ENCODE results near the gene PABPC4L.
"Not testable (repeated sequence)": the region's sequence is repeated elsewhere in the genome, so short reads cannot be mapped to it uniquely, and the experiment has no call there.

The PABPC4L gene

GRCh38 chr4:134201216-134202161 lies at the start of gene PABPC4L:
PABPC4L (minus strand) TSS chr4:134201789; CDS start chr4:134201019, 770 bp downstream.
- H3K9ac ChIP-seq (ENCODE audit: low read depth, low read length) = peak within 1 kb of the TSS; percentile 53; the same call in 1 of the 2 replicates
- peaks cover 9% of the 10 kb centered on the region; the same call in 1 of the 2 replicates for H3K4me1 ChIP-seq (ENCODE audit: control insufficient read depth, insufficient read depth, low read length)
- H3K36me3 ChIP-seq (ENCODE audit: control insufficient read depth, insufficient read depth, low read length) = no peaks in the 10 kb centered on the region
- peaks cover 7% of the 10 kb centered on the region; the same call in 1 of the 2 replicates for H3K9me3 ChIP-seq (ENCODE audit: control insufficient read depth, insufficient read depth, low read length)
- peak within 1 kb of the TSS; percentile 52 for H3K27ac ChIP-seq (ENCODE audit: low read depth, low read length)
- peak within 1 kb of the TSS; percentile 66 for H3K4me3 ChIP-seq (ENCODE audit: low read depth, low read length)
- H3K27me3 ChIP-seq (ENCODE audit: control insufficient read depth, insufficient read depth, low read length) = peaks cover 12% of the 10 kb centered on the region

GRCh38 chr4:134251322-134251721 lies 49.7 kb upstream of the PABPC4L start:
- H3K27ac ChIP-seq (ENCODE audit: low read depth, low read length) = no peak overlapping the region
- no peak overlapping the region for H3K9ac ChIP-seq (ENCODE audit: low read depth, low read length)
- H3K9me3 ChIP-seq (ENCODE audit: control insufficient read depth, insufficient read depth, low read length) = no peaks in the 10 kb centered on the region
- no peak overlapping the region for H3K4me3 ChIP-seq (ENCODE audit: low read depth, low read length)
- H3K27me3 ChIP-seq (ENCODE audit: control insufficient read depth, insufficient read depth, low read length) = no peaks in the 10 kb centered on the region
- H3K4me1 ChIP-seq (ENCODE audit: control insufficient read depth, insufficient read depth, low read length) = no peaks in the 10 kb centered on the region
- H3K36me3 ChIP-seq (ENCODE audit: control insufficient read depth, insufficient read depth, low read length) = no peaks in the 10 kb centered on the region

- Histone ChIP-seq H3K9ac (ENCODE audit: low read depth, low read length) (no peak overlapping the region), H3K27ac (ENCODE audit: low read depth, low read length) (no peak overlapping the region), H3K27me3 (ENCODE audit: control insufficient read depth, insufficient read depth, low read length) (no peaks in the 10 kb centered on the region), H3K4me1 (ENCODE audit: control insufficient read depth, insufficient read depth, low read length) (no peaks in the 10 kb centered on the region), H3K36me3 (ENCODE audit: control insufficient read depth, insufficient read depth, low read length) (no peaks in the 10 kb centered on the region), H3K9me3 (ENCODE audit: control insufficient read depth, insufficient read depth, low read length) (no peaks in the 10 kb centered on the region), H3K4me3 (ENCODE audit: low read depth, low read length) (no peak overlapping the region)
Measured at GRCh38 chr4:134243742-134244713, 42.4 kb upstream of the PABPC4L start.

GRCh38 chr4:134219043-134219442 lies 17.5 kb upstream of the PABPC4L start:
- no peak overlapping the region for H3K4me3 ChIP-seq (ENCODE audit: low read depth, low read length)
- H3K36me3 ChIP-seq (ENCODE audit: control insufficient read depth, insufficient read depth, low read length) = no peaks in the 10 kb centered on the region
- H3K27me3 ChIP-seq (ENCODE audit: control insufficient read depth, insufficient read depth, low read length) = no peaks in the 10 kb centered on the region
- no peak overlapping the region for H3K9ac ChIP-seq (ENCODE audit: low read depth, low read length)
- H3K9me3 ChIP-seq (ENCODE audit: control insufficient read depth, insufficient read depth, low read length) = no peaks in the 10 kb centered on the region
- H3K4me1 ChIP-seq (ENCODE audit: control insufficient read depth, insufficient read depth, low read length) = no peaks in the 10 kb centered on the region
- no peak overlapping the region for H3K27ac ChIP-seq (ENCODE audit: low read depth, low read length)

- Histone ChIP-seq H3K9ac (ENCODE audit: low read depth, low read length) (no peak overlapping the region), H3K27me3 (ENCODE audit: control insufficient read depth, insufficient read depth, low read length) (no peaks in the 10 kb centered on the region), H3K36me3 (ENCODE audit: control insufficient read depth, insufficient read depth, low read length) (no peaks in the 10 kb centered on the region), H3K27ac (ENCODE audit: low read depth, low read length) (no peak overlapping the region), H3K4me3 (ENCODE audit: low read depth, low read length) (no peak overlapping the region), H3K4me1 (ENCODE audit: control insufficient read depth, insufficient read depth, low read length) (no peaks in the 10 kb centered on the region), H3K9me3 (ENCODE audit: control insufficient read depth, insufficient read depth, low read length) (no peaks in the 10 kb centered on the region)
Measured at GRCh38 chr4:134216411-134216810, 14.8 kb upstream of the PABPC4L start.

- H3K4me3 ChIP-seq (ENCODE audit: low read depth, low read length) = no peak overlapping the region
- H3K9me3 ChIP-seq (ENCODE audit: control insufficient read depth, insufficient read depth, low read length) = no peaks in the 10 kb centered on the region
- H3K4me1 ChIP-seq (ENCODE audit: control insufficient read depth, insufficient read depth, low read length) = no peaks in the 10 kb centered on the region
- H3K9ac ChIP-seq (ENCODE audit: low read depth, low read length) = no peak overlapping the region
- no peaks in the 10 kb centered on the region for H3K27me3 ChIP-seq (ENCODE audit: control insufficient read depth, insufficient read depth, low read length)
- no peak overlapping the region for H3K27ac ChIP-seq (ENCODE audit: low read depth, low read length)
- no peaks in the 10 kb centered on the region for H3K36me3 ChIP-seq (ENCODE audit: control insufficient read depth, insufficient read depth, low read length)
Measured at GRCh38 chr4:134215620-134216344, 14.2 kb upstream of the PABPC4L start.

GRCh38 chr4:134207955-134208354 lies 6.4 kb upstream of the PABPC4L start:
- H3K4me1 ChIP-seq (ENCODE audit: control insufficient read depth, insufficient read depth, low read length); H3K27ac ChIP-seq (ENCODE audit: low read depth, low read length); H3K36me3 ChIP-seq (ENCODE audit: control insufficient read depth, insufficient read depth, low read length); H3K9ac ChIP-seq (ENCODE audit: low read depth, low read length); H3K27me3 ChIP-seq (ENCODE audit: control insufficient read depth, insufficient read depth, low read length); H3K4me3 ChIP-seq (ENCODE audit: low read depth, low read length): not testable (repeated sequence)
- peaks cover 21% of the 10 kb centered on the region for H3K9me3 ChIP-seq (ENCODE audit: control insufficient read depth, insufficient read depth, low read length)

GRCh38 chr4:134202166-134202956 lies 772 bp upstream of the PABPC4L start:
- H3K4me1 ChIP-seq (ENCODE audit: control insufficient read depth, insufficient read depth, low read length) = peaks cover 9% of the 10 kb centered on the region; the same call in 1 of the 2 replicates
- H3K36me3 ChIP-seq (ENCODE audit: control insufficient read depth, insufficient read depth, low read length) = no peaks in the 10 kb centered on the region
- no peak overlapping the region for H3K27ac ChIP-seq (ENCODE audit: low read depth, low read length)
- peak overlapping the region; percentile 66 for H3K4me3 ChIP-seq (ENCODE audit: low read depth, low read length)
- no peak overlapping the region for H3K9ac ChIP-seq (ENCODE audit: low read depth, low read length)
- peaks cover 12% of the 10 kb centered on the region for H3K27me3 ChIP-seq (ENCODE audit: control insufficient read depth, insufficient read depth, low read length)
- peaks cover 16% of the 10 kb centered on the region for H3K9me3 ChIP-seq (ENCODE audit: control insufficient read depth, insufficient read depth, low read length)

- Histone ChIP-seq H3K27me3 (ENCODE audit: control insufficient read depth, insufficient read depth, low read length) (peaks cover 12% of the 10 kb centered on the region), H3K27ac (ENCODE audit: low read depth, low read length) (no peak overlapping the region), H3K36me3 (ENCODE audit: control insufficient read depth, insufficient read depth, low read length) (no peaks in the 10 kb centered on the region), H3K4me3 (ENCODE audit: low read depth, low read length) (peak overlapping the region; percentile 66), H3K9ac (ENCODE audit: low read depth, low read length) (0 out of 2 replicates have a peak overlapping the region, but pooled peaks have one; percentile 53), H3K9me3 (ENCODE audit: control insufficient read depth, insufficient read depth, low read length) (0 out of 2 replicates have a peak, but pooled peaks cover 3% of the 10 kb centered on the region), H3K4me1 (ENCODE audit: control insufficient read depth, insufficient read depth, low read length) (peaks cover 9% of the 10 kb centered on the region; the same call in 1 of the 2 replicates)
Measured at GRCh38 chr4:134200811-134201215, 776 bp downstream of the PABPC4L start.

- no peak overlapping the region for H3K27ac ChIP-seq (ENCODE audit: low read depth, low read length)
- no peaks in the 10 kb centered on the region for H3K9me3 ChIP-seq (ENCODE audit: control insufficient read depth, insufficient read depth, low read length)
- H3K9ac ChIP-seq (ENCODE audit: low read depth, low read length) = no peak overlapping the region
- no peaks in the 10 kb centered on the region for H3K36me3 ChIP-seq (ENCODE audit: control insufficient read depth, insufficient read depth, low read length)
- H3K4me1 ChIP-seq (ENCODE audit: control insufficient read depth, insufficient read depth, low read length) = no peaks in the 10 kb centered on the region
- no peak overlapping the region for H3K4me3 ChIP-seq (ENCODE audit: low read depth, low read length)
- H3K27me3 ChIP-seq (ENCODE audit: control insufficient read depth, insufficient read depth, low read length) = no peaks in the 10 kb centered on the region
Measured at GRCh38 chr4:134189949-134190348, 11.6 kb downstream of the PABPC4L start.

Measured in HUES48 (cell line).